DND-41 (cell line): Measurements from ENCODE around the gene GATB.

ENCODE experiments used
- ATAC-seq: fragments of 200-7000 bp; cut with Tn5 transposase; 3 replicates; pipeline ENCODE4 v1.9.1; 2021; ENCODE audit warnings: low read depth; ENCODE audit not compliant: insufficient read depth
- DNase-seq: peaks from one replicate; pipeline ENCODE4 v3.0.0-alpha.2; 2020
- H2AFZ ChIP-seq: 2 replicates; pipeline ENCODE4 v1.6.0; 2012; ENCODE audit warnings: low read depth, low read length
- H3K27ac ChIP-seq: 2 replicates; pipeline ENCODE4 v1.5.1; 2012; ENCODE audit warnings: low read length, inconsistent platforms
- H3K27me3 ChIP-seq: fragments of 200-600 bp; sonication (generic); 2 replicates; pipeline ENCODE4 v1.6.0; 2012; ENCODE audit warnings: low read length, mild to moderate bottlenecking, inconsistent platforms; ENCODE audit not compliant: insufficient read depth, poor library complexity
- H3K36me3 ChIP-seq: 2 replicates; pipeline ENCODE4 v1.5.1; 2012; ENCODE audit warnings: low read length, inconsistent platforms; ENCODE audit not compliant: insufficient read depth
- H3K4me1 ChIP-seq: 2 replicates; pipeline ENCODE4 v1.5.1; 2012; ENCODE audit warnings: mild to moderate bottlenecking, low read length; ENCODE audit not compliant: insufficient read depth
- H3K4me2 ChIP-seq: 2 replicates; pipeline ENCODE4 v1.6.0; 2012; ENCODE audit warnings: mild to moderate bottlenecking, moderate library complexity, low read length, inconsistent platforms; ENCODE audit not compliant: insufficient read depth
- H3K4me3 ChIP-seq, 2 experiments: fragments of 200-600 bp in 1 of 2; shearing (Covaris generic) in 1 of 2; 2 replicates each; pipeline ENCODE4 v1.5.1; 2012 to 2016; ENCODE audit warnings: inconsistent platforms in 2 of 2, low read length in 2 of 2, mild to moderate bottlenecking in 2 of 2, low read depth in 1 of 2, moderate library complexity in 1 of 2
- H3K79me2 ChIP-seq: 2 replicates; pipeline ENCODE4 v1.6.0; 2012; ENCODE audit warnings: low read length, inconsistent platforms; ENCODE audit not compliant: insufficient read depth
- H3K9ac ChIP-seq: 2 replicates; pipeline ENCODE4 v1.6.0; 2012; ENCODE audit warnings: low read depth, mild to moderate bottlenecking, inconsistent platforms, low read length, moderate library complexity
- H3K9me3 ChIP-seq: 2 replicates; pipeline ENCODE4 v1.5.1; 2012; ENCODE audit warnings: low read length, moderate library complexity, mild to moderate bottlenecking, inconsistent platforms; ENCODE audit not compliant: insufficient read depth, severe bottlenecking
- H4K20me1 ChIP-seq: 2 replicates; pipeline ENCODE4 v1.6.0; 2012; ENCODE audit warnings: low read length; ENCODE audit not compliant: insufficient read depth
- CTCF ChIP-seq: IDR thresholded peaks from 2 replicates; pipeline ENCODE4 v1.5.1; 2012; ENCODE audit warnings: borderline replicate concordance, low read length, moderate library complexity, mild to moderate bottlenecking; ENCODE audit not compliant: poor library complexity, severe bottlenecking; ENCODE audit errors: extremely low read depth
- EZH2 ChIP-seq: IDR thresholded peaks from 3 replicates; pipeline ENCODE4 v1.6.1; 2012; ENCODE audit warnings: borderline replicate concordance, low read depth, mild to moderate bottlenecking, moderate library complexity, low read length, inconsistent platforms; ENCODE audit not compliant: severe bottlenecking

Gene GATB

GRCh38 chr4:151770154-151770553, 9.3 kb upstream of the GATB start:
- no peak overlapping the region for H2AFZ ChIP-seq
- H3K27ac ChIP-seq: no peak overlapping the region
- DNase-seq (no peak), ATAC-seq (no peak)
- no peak overlapping the region for H3K4me2 ChIP-seq
- no peaks in the 10 kb centered on the region for H3K79me2 ChIP-seq
- H3K9ac ChIP-seq: no peak overlapping the region
- H3K36me3 ChIP-seq: no peaks in the 10 kb centered on the region
- no peaks in the 10 kb centered on the region for H3K27me3 ChIP-seq
- TF ChIP-seq CTCF (no peak), EZH2 (no peak)
- no peaks in the 10 kb centered on the region for H3K9me3 ChIP-seq
- no peak overlapping the region for H3K4me3 ChIP-seq
- no peaks in the 10 kb centered on the region for H3K4me1 ChIP-seq
- H4K20me1 ChIP-seq: no peaks in the 10 kb centered on the region

GRCh38 chr4:151768835-151769234, 8.0 kb upstream of the GATB start:
- H3K4me1 ChIP-seq: no peaks in the 10 kb centered on the region
- no peaks in the 10 kb centered on the region for H4K20me1 ChIP-seq
- TF ChIP-seq EZH2: no peak
- TF ChIP-seq CTCF: no peak
- H3K4me2 ChIP-seq: no peak overlapping the region
- H3K27ac ChIP-seq: no peak overlapping the region
- H3K9me3 ChIP-seq: no peaks in the 10 kb centered on the region
- H3K36me3 ChIP-seq: no peaks in the 10 kb centered on the region
- H3K4me3 ChIP-seq: no peak overlapping the region
- no peak overlapping the region for H3K9ac ChIP-seq
- no peak for ATAC-seq
- H2AFZ ChIP-seq: no peak overlapping the region
- H3K27me3 ChIP-seq: no peaks in the 10 kb centered on the region
- H3K79me2 ChIP-seq: no peaks in the 10 kb centered on the region
- DNase-seq: no peak

- Histone ChIP-seq H3K4me3 (no peak overlapping the region), H4K20me1 (no peaks in the 10 kb centered on the region), H3K79me2 (no peaks in the 10 kb centered on the region), H3K4me1 (peaks cover 2% of the 10 kb centered on the region), H2AFZ (no peak overlapping the region), H3K9me3 (no peaks in the 10 kb centered on the region), H3K9ac (no peak overlapping the region), H3K27ac (no peak overlapping the region), H3K27me3 (no peaks in the 10 kb centered on the region), H3K4me2 (no peak overlapping the region), H3K36me3 (no peaks in the 10 kb centered on the region)
- no peak for ATAC-seq
- TF ChIP-seq CTCF (peak; percentile 33), EZH2 (no peak)
- no peak for DNase-seq
These were observed 5.9 kb upstream of the GATB start for GRCh38 chr4:151766691-151767090.

GRCh38 chr4:151760002-151760401, 805 bp downstream of the GATB start:
- TF ChIP-seq CTCF (no peak), EZH2 (no peak)
- H3K27me3 ChIP-seq: no peaks in the 10 kb centered on the region
- DNase-seq (no peak), ATAC-seq (no peak)
- H3K9ac ChIP-seq: peak overlapping the region; percentile 62
- peaks cover 7% of the 10 kb centered on the region; the same call in 1 of the 2 replicates for H3K36me3 ChIP-seq
- H3K79me2 ChIP-seq: peaks cover 10% of the 10 kb centered on the region
- peak overlapping the region; percentile 58 to 83; a peak in 3 of 4 replicates for H3K4me3 ChIP-seq
- H3K27ac ChIP-seq: no peak overlapping the region
- H2AFZ ChIP-seq: peak overlapping the region; percentile 93
- H3K4me2 ChIP-seq: peak overlapping the region; percentile 84
- H4K20me1 ChIP-seq: no peaks in the 10 kb centered on the region
- H3K4me1 ChIP-seq: peaks cover 24% of the 10 kb centered on the region
- no peaks in the 10 kb centered on the region for H3K9me3 ChIP-seq
